GM12892 (cell line): Measurements from ENCODE around the gene OGDH.

Experiments used
- DNase-seq: peaks from one replicate; pipeline ENCODE4 v3.0.0; 2011; ENCODE audit not compliant: insufficient read length
- FAIRE-seq: peaks from 2 replicates; lab custom pipeline; 2011; peaks lifted over from hg19 to GRCh38; lab: Jason Lieb, UNC
- POLR2A ChIP-seq: IDR thresholded peaks from 2 replicates; pipeline ENCODE4 v1.6.1; 2011; ENCODE audit warnings: low read depth, low read length, control low read depth
- POLR2AphosphoS5 ChIP-seq: IDR thresholded peaks from 2 replicates; pipeline ENCODE4 v1.6.1; 2011; ENCODE audit warnings: low read depth, low read length, control low read depth
- TAF1 ChIP-seq: IDR thresholded peaks from 2 replicates; pipeline ENCODE4 v1.6.1; 2011; ENCODE audit warnings: low read depth, mild to moderate bottlenecking, control low read depth, low read length, borderline replicate concordance

The OGDH gene

GRCh38 chr7:44607141-44608068, 978 bp downstream of the OGDH start:
- TF ChIP-seq TAF1, result no peak
- TF ChIP-seq POLR2AphosphoS5, result no peak
- no peak for TF ChIP-seq POLR2A
- FAIRE-seq (no peak), DNase-seq (no peak)

- TF ChIP-seq TAF1, result no peak
- no peak for TF ChIP-seq POLR2A
- TF ChIP-seq POLR2AphosphoS5, result no peak
- FAIRE-seq, result no peak
- DNase-seq, result no peak
These were observed 2.7 kb downstream of the OGDH start for GRCh38 chr7:44608916-44609648.

- no peak for TF ChIP-seq POLR2A
- DNase-seq, result no peak
- FAIRE-seq, result no peak
These were observed 3.4 kb downstream of the OGDH start for GRCh38 chr7:44609829-44610228.

GRCh38 chr7:44615149-44615611, 8.8 kb downstream of the OGDH start:
- TF ChIP-seq TAF1 (no peak), POLR2AphosphoS5 (no peak), POLR2A (no peak)
- no peak for FAIRE-seq
- no peak for DNase-seq

- FAIRE-seq (no peak), DNase-seq (no peak)
- TF ChIP-seq POLR2A, result no peak
- TF ChIP-seq TAF1, result no peak
- no peak for TF ChIP-seq POLR2AphosphoS5
These were observed 9.4 kb downstream of the OGDH start for GRCh38 chr7:44615793-44616192.

DNA sequence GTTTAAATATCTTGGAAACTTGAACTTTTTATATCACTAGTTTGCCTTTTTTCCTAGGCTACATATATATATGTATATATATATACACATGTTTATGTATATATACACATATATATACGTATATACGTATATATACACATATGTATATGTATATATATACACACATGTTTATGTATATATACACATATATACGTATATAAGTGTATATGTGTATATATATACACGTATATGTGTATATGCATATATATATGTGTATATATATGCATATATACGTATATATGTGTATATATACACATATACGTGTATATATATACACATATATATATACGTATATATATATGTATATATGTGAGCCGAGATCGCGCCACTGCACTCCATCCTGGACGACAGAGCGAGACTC, 10.1 kb downstream of the OGDH start:
- TF ChIP-seq POLR2AphosphoS5 (no peak), POLR2A (no peak), TAF1 (no peak)
- DNase-seq, result no peak
- no peak for FAIRE-seq

DNA sequence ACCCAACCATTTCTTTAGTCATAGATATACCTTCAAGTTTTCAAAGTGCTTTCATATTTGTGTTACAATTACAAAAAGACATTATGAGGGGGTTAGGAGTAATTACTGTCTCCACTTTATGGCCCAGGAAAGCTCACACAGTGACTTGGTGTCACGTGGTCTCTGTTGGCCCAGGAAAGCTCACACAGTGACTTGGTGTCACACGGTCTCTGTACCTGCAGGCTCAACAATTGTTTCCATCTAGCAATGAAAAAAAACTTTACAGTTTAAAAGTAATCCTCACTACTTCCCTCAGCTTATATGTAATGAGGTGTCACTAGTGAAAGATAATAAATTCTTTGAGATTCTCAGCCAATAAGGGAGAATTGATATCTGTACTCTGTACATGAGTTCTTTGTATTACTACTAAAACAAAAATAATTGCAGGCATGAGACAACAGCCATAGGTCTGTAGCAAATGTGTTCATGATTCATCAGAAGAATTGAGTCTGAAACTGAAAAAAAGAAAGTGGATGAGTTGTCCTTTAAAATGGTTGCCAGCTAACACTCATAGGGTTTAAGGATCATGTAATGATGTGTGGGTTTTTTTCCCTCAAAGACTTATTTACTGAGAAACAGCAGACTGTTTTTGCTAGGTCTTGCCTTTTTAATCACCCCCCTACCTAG, 10.9 kb downstream of the OGDH start:
- TF ChIP-seq POLR2A (no peak), POLR2AphosphoS5 (no peak), TAF1 (no peak)
- FAIRE-seq (no peak), DNase-seq (no peak)

- FAIRE-seq, result no peak
- TF ChIP-seq POLR2AphosphoS5 (no peak), POLR2A (no peak), TAF1 (no peak)
- DNase-seq, result no peak
These were observed 11.6 kb downstream of the OGDH start for GRCh38 chr7:44618045-44618444.

- DNase-seq (no peak), FAIRE-seq (peak; percentile 36)
- TF ChIP-seq POLR2A (no peak), TAF1 (no peak), POLR2AphosphoS5 (no peak)
These were observed 12.3 kb downstream of the OGDH start for GRCh38 chr7:44618753-44619152.

DNA sequence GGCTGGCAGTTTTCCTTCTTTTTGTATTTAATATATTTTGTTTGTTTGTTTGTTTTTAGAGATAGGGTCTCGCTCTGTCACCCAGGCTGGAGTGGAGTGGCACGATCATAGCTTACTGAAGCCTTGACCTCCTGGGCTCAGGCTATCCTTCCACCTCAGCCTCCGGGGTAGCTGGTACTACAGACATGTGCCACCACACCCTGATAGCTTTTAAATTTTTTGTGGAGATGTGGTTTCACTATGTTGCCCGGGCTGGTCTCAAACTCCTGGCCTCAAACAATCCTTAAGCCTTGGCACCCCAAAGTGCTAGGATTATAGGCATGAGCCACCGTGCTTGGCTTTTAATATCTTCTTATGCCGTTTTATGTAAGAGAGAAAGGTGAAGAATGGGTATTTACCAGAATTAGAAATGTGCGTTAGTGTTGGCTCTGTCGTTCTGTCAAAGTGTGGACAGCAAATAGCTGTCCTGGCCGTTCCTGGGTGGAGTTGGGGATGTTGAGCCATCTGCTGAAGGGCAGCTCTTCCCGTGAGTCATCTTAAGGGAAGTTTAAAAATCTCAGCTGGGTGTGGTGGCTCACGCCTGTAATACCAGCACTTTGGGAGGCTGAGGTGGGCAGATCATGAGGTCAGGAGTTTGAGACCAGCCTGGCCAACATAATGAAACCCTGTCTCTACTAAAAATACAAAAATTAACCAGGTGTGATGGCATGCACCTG, 14.8 kb downstream of the OGDH start:
- TF ChIP-seq POLR2A (no peak), POLR2AphosphoS5 (no peak), TAF1 (no peak)
- DNase-seq (no peak), FAIRE-seq (no peak)

DNA sequence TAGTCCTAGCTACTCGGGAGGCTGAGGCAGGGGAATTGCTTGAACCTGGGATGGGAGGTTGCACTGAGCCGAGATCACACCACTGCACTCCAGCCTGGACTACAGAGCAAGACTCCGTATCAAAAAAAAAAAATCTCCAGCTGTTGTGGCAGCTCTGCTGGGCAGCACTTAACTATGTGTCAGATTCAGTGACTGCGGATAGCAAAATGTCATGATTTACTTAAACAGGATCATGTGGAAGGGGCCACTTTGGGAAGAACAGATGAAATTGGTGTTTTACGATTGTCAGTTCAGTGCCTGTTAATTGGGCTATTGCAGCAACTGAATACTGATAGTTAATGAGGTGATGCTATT, 15.3 kb downstream of the OGDH start:
- TF ChIP-seq POLR2AphosphoS5 (no peak), TAF1 (no peak), POLR2A (no peak)
- DNase-seq, result no peak
- FAIRE-seq, result no peak
